BLaER1 (cell line): ENCODE measurements around the gene ANKRD49.
"Not testable (repeated sequence)": the region's sequence is repeated elsewhere in the genome, so short reads cannot be mapped to it uniquely, and the experiment has no call there.

Experiments
- H3K27ac ChIP-seq: shearing (Covaris generic); formaldehyde crosslinking; 2 replicates; pipeline ENCODE4 v1.8.1; 2022
- H3K27me3 ChIP-seq: shearing (Covaris generic); formaldehyde crosslinking; 2 replicates; pipeline ENCODE4 v1.8.1; 2022
- H3K36me3 ChIP-seq: shearing (Covaris generic); formaldehyde crosslinking; 2 replicates; pipeline ENCODE4 v1.8.1; 2022
- H3K4me1 ChIP-seq: shearing (Covaris generic); formaldehyde crosslinking; 2 replicates; pipeline ENCODE4 v1.8.1; 2022
- H3K4me2 ChIP-seq: shearing (Covaris generic); formaldehyde crosslinking; 2 replicates; pipeline ENCODE4 v1.8.1; 2022
- H3K4me3 ChIP-seq: shearing (Covaris generic); formaldehyde crosslinking; 2 replicates; pipeline ENCODE4 v1.8.1; 2022
- H3K9ac ChIP-seq: shearing (Covaris generic); formaldehyde crosslinking; 2 replicates; pipeline ENCODE4 v1.8.1; 2022
- H3K9me3 ChIP-seq: shearing (Covaris generic); formaldehyde crosslinking; 2 replicates; pipeline ENCODE4 v1.8.1; 2022
- H4K20me1 ChIP-seq: shearing (Covaris generic); formaldehyde crosslinking; 2 replicates; pipeline ENCODE4 v1.8.1; 2022
- Cebpa-rat ChIP-seq: shearing (Covaris generic); IDR thresholded peaks from 2 replicates; pipeline ENCODE4 v1.8.1; 2022

ANKRD49 gene

GRCh38 chr11:94501522-94501921, 7.7 kb downstream of the ANKRD49 start:
- Histone ChIP-seq H3K4me2 (no peak overlapping the region), H3K4me1 (no peaks in the 10 kb centered on the region), H4K20me1 (no peaks in the 10 kb centered on the region), H3K9me3 (no peaks in the 10 kb centered on the region), H3K27me3 (no peaks in the 10 kb centered on the region), H3K27ac (no peak overlapping the region), H3K36me3 (peaks cover 46% of the 10 kb centered on the region), H3K4me3 (no peak overlapping the region), H3K9ac (no peak overlapping the region)
- no peak for TF ChIP-seq Cebpa-rat

GRCh38 chr11:94504689-94505293, 11.0 kb downstream of the ANKRD49 start:
- Histone ChIP-seq H3K9me3 (no peaks in the 10 kb centered on the region), H3K4me1 (no peaks in the 10 kb centered on the region), H3K4me3 (no peak overlapping the region), H3K36me3 (peaks cover 15% of the 10 kb centered on the region), H3K27ac (no peak overlapping the region), H3K9ac (no peak overlapping the region), H4K20me1 (no peaks in the 10 kb centered on the region), H3K27me3 (no peaks in the 10 kb centered on the region), H3K4me2 (no peak overlapping the region)
- no peak for TF ChIP-seq Cebpa-rat

GRCh38 chr11:94506513-94506912, 12.7 kb downstream of the ANKRD49 start:
- H3K27me3 ChIP-seq, H4K20me1 ChIP-seq, H3K9ac ChIP-seq, H3K4me1 ChIP-seq, H3K36me3 ChIP-seq, H3K4me2 ChIP-seq, H3K27ac ChIP-seq, H3K9me3 ChIP-seq, H3K4me3 ChIP-seq: not testable (repeated sequence)

GRCh38 chr11:94507485-94507884, 13.7 kb downstream of the ANKRD49 start:
- no peak overlapping the region for H3K4me2 ChIP-seq

GRCh38 chr11:94511932-94512781, 18.4 kb downstream of the ANKRD49 start, which contains the start of gene C11orf97:
Gene C11orf97 (plus strand): TSS chr11:94512461. CDS start chr11:94512529, 68 bp downstream.
- Histone ChIP-seq H3K9ac (0 out of 2 replicates have a peak within 1 kb of the TSS, but pooled peaks have one; percentile 26), H3K4me1 (peaks cover 16% of the 10 kb centered on the region), H3K27ac (no peak within 1 kb of the TSS), H3K4me2 (peak within 1 kb of the TSS; percentile 81), H3K4me3 (peak within 1 kb of the TSS; percentile 60), H3K36me3 (no peaks in the 10 kb centered on the region), H3K9me3 (no peaks in the 10 kb centered on the region), H3K27me3 (peaks cover 14% of the 10 kb centered on the region), H4K20me1 (no peaks in the 10 kb centered on the region)
- TF ChIP-seq Cebpa-rat, result no peak

More at GRCh38 chr11:94507485-94507884, 13.7 kb downstream of the ANKRD49 start:
- Histone ChIP-seq H3K27me3 (peaks cover 6% of the 10 kb centered on the region), H3K4me1 (peaks cover 6% of the 10 kb centered on the region), H3K36me3 (no peaks in the 10 kb centered on the region), H3K9ac (no peak overlapping the region), H3K27ac (no peak overlapping the region), H3K9me3 (no peaks in the 10 kb centered on the region), H3K4me3 (no peak overlapping the region), H4K20me1 (no peaks in the 10 kb centered on the region)
- no peak for TF ChIP-seq Cebpa-rat

- Histone ChIP-seq H3K27me3 (peaks cover 14% of the 10 kb centered on the region), H3K4me1 (peaks cover 16% of the 10 kb centered on the region), H3K4me3 (no peak overlapping the region), H4K20me1 (no peaks in the 10 kb centered on the region), H3K9ac (no peak overlapping the region), H3K36me3 (no peaks in the 10 kb centered on the region), H3K27ac (no peak overlapping the region), H3K4me2 (peak overlapping the region; percentile 81; the same call in 1 of the 2 replicates), H3K9me3 (no peaks in the 10 kb centered on the region)
- no peak for TF ChIP-seq Cebpa-rat
Measured at GRCh38 chr11:94513091-94513490, 19.3 kb downstream of the ANKRD49 start.

- no peak for TF ChIP-seq Cebpa-rat
- H3K9ac ChIP-seq, result no peak overlapping the region
- H3K27ac ChIP-seq, result no peak overlapping the region
Measured at GRCh38 chr11:94515398-94515797, 21.6 kb downstream of the ANKRD49 start.

GRCh38 chr11:94516725-94517124, 22.9 kb downstream of the ANKRD49 start:
- TF ChIP-seq Cebpa-rat, result no peak

More at GRCh38 chr11:94515398-94515797, 21.6 kb downstream of the ANKRD49 start:
- peaks cover 16% of the 10 kb centered on the region for H3K4me1 ChIP-seq
- no peak overlapping the region for H3K4me3 ChIP-seq
- no peaks in the 10 kb centered on the region for H3K9me3 ChIP-seq
- H3K4me2 ChIP-seq, result no peak overlapping the region
- no peaks in the 10 kb centered on the region for H3K36me3 ChIP-seq
- H3K27me3 ChIP-seq, result peaks cover 14% of the 10 kb centered on the region
- no peaks in the 10 kb centered on the region for H4K20me1 ChIP-seq

GRCh38 chr11:94518300-94518699, 24.5 kb downstream of the ANKRD49 start:
- no peak for TF ChIP-seq Cebpa-rat
- Histone ChIP-seq H3K27me3 (no peaks in the 10 kb centered on the region), H3K4me3 (no peak overlapping the region), H3K27ac (no peak overlapping the region), H4K20me1 (no peaks in the 10 kb centered on the region), H3K36me3 (no peaks in the 10 kb centered on the region), H3K4me2 (no peak overlapping the region), H3K9me3 (no peaks in the 10 kb centered on the region), H3K4me1 (peaks cover 5% of the 10 kb centered on the region; the same call in 1 of the 2 replicates), H3K9ac (no peak overlapping the region)

More at GRCh38 chr11:94516725-94517124, 22.9 kb downstream of the ANKRD49 start:
- Histone ChIP-seq H3K4me2 (no peak overlapping the region), H3K27me3 (peaks cover 14% of the 10 kb centered on the region), H3K36me3 (no peaks in the 10 kb centered on the region), H3K4me1 (peaks cover 16% of the 10 kb centered on the region), H3K4me3 (no peak overlapping the region), H3K9me3 (no peaks in the 10 kb centered on the region), H3K27ac (no peak overlapping the region), H4K20me1 (no peaks in the 10 kb centered on the region), H3K9ac (no peak overlapping the region)

GRCh38 chr11:94519478-94520084, 25.8 kb downstream of the ANKRD49 start:
- Histone ChIP-seq H3K9me3 (no peaks in the 10 kb centered on the region), H3K9ac (no peak overlapping the region), H3K4me3 (no peak overlapping the region), H3K4me1 (no peaks in the 10 kb centered on the region), H4K20me1 (no peaks in the 10 kb centered on the region), H3K36me3 (no peaks in the 10 kb centered on the region), H3K4me2 (no peak overlapping the region), H3K27ac (no peak overlapping the region), H3K27me3 (no peaks in the 10 kb centered on the region)
- no peak for TF ChIP-seq Cebpa-rat
